ENCODE measurements around the gene MSL1.

Gene MSL1

DNA sequence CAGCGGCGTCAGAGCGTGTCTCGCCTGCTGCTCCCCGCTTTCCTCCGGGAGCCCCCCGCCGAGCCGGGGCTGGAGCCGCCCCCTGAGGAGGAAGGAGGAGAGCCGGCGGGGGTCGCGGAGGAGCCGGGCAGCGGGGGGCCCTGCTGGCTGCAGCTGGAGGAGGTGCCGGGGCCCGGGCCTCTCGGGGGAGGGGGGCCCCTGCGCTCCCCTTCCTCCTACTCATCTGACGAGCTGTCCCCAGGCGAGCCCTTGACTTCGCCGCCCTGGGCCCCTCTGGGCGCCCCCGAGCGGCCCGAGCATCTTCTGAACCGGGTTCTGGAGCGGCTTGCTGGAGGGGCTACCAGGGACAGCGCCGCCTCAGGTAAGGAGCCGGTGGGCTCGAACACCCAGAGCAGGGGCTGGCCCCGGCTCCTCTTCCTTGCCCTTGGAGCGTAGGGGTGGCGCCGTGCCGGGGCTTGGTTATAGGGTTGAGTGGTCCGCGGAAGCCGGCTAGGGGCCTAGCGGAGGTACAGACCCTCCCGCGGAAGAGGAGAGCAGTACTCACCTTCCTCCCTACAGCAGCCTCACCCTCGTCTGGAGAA, 56.3 kb downstream of the MSL1 start:
- DNase-seq = no peak

DNA sequence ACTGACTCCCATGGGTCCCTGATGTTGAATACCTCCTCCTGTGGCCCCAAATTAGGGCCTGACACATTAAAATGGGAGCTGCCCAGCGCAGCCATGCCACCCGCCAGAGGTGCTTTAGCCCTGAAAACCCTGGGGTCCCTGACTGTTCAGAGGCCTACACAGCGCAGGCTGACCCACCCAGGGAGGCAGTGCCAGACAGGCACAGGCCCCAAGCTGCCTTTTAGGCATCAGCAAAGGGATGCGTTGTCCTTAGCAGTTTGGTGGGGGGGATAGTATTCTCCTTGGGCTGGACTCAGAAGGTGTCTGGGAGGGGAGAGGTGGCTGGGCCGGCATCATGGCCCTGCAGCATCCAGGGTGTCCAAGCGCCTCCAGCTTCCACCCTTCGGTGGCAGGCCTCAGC, 56.9 kb downstream of the MSL1 start:
- DNase-seq = no peak

DNA sequence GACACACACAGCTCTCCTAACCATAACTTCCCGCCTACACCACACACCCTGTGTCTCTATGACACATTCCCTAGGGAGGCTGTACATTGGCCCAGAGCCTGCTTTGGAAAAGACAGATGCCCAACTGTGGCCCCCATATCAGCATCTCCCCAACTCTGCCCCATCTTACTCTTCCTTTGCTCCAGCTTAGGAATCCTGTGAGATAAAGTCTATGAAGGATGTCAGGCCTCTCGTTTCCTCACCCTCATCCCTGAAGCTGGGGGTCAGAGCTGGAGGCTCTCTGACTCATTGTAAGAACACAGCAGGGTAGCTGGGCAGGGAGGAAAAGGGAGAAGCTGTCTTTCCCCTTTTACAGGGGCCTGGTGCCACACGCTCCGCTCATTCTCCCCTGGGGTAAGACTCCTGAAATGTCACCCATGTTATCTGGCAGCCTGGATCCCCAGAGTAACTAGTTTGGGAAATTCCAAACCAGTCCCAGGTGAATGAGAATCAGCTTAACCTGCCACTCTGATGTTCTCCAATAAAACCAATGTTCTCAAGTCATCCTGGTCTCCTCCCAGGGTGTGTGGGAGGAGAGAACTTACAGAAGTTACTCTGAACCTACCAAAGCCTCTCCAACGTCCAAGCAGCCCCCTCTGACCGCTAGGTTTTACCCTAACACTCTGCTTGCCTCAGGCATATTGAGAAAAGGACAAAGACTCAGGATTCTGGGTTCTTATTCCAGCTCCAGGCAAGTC, 58.3 kb downstream of the MSL1 start:
- no peak for DNase-seq

DNA sequence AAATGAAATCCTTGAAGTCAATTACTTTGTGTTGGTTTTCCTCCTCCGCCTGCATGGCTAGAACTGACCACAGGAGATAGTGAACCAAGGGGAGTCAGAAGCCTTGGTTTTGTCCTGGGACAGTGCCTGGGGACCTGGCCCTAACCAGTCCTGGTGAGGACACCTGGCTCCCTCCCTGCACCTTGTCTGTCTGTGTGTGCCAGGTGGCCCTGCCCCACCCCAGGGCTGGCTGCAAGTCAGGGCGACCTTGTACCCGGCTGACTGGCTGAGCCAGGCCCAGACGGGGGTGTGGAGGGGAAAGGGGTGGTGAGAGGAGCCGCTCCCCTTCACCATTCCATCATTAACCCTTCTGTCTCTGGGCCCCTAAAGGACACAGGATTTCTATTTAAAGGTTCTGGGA, 58.9 kb downstream of the MSL1 start:
- no peak for DNase-seq

DNA sequence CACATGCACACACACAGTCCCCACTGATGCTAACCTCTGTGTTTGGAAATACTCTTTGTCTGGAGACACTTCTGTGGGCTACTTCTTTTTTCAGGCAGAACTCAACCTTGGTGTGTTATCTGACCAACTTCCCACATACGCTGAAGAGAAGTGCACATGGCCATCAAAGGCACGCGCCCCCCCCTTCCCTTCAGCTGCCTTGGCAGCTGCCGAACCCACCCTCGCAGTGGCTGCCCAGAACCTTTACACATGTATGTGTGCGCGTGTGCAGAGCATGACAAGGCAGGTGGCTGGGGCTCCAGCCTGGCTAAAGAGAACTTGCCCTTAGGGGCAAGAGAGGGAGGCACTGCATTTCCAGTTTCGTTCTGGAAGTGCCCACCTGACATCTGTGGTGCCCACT, 59.4 kb downstream of the MSL1 start:
- no peak for DNase-seq

DNA sequence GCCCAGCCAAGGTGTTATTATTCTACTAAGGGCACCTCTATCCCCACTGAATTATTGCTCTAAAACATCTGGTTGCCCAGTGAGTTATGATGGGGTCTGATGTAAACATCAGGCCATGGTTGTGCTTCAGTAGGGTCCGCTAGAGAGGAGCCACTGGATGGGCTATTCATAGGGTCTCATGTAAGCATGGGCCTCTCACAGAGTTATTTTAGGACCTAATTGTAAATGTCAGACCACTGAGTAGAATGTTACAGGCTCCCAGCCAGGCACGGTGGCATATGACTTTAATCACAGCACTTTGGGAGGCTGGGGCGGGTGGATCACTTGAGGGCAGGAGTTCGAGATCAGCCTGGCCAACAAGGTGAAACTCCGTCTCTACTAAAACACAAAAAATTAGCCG, 60.8 kb downstream of the MSL1 start:
- no peak for DNase-seq
